GM19452 (cell line): ENCODE data around the gene GHDC.

Experiments used
- ATAC-seq: cut with Tn5 transposase; IDR thresholded peaks from one replicate; pipeline ENCODE4 v1.9.1; 2021; ENCODE audit not compliant: unreplicated experiment

Gene GHDC

DNA sequence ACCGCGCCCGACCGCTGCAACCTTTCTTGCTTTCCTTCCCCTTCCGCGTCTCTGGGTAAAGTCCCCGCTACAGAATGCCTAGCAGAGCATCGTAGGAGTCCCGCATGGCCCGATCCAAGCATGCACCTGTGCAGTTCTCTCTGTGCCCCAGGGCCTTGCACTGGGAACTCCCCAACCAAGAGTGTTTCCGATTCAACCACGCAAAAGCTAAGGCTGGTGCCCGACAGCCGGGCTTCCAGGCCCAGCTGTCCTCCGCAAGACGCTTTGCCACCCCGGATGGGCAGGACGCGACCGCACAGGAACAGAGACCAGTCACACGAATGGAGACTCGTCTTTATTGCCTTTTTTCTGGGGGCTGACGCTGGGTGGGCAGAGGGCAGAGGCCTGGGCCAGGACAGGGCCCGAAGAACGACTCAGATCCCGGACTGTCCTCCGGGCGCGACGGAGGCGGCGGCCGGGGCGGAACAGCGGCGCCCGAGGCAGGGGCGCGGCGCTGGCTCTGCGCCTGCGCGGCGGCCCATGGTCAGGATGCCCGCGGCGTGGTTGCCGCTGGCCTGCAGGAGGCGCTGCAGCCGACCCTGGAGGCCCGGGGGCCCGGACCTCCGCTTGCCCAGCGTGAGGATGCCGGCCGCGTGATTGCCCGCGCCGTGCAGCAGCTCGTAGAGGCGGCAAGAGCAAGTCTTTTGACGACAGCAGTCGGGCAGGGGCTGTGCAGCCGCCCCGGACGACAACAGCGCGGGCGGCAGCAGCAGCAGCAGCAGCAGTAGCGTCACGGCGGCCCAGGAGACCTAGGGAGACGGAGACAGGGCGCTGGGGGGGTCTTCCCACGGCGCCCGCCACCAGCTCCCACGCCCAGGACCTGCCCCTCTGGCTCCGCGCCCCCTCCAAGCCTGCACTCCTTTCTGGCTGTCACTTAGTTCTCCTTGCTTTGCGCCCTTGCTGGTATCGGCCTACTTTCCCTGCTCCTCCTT lies 10.3 kb downstream of the GHDC start:
- ATAC-seq, result peak; percentile 55

DNA sequence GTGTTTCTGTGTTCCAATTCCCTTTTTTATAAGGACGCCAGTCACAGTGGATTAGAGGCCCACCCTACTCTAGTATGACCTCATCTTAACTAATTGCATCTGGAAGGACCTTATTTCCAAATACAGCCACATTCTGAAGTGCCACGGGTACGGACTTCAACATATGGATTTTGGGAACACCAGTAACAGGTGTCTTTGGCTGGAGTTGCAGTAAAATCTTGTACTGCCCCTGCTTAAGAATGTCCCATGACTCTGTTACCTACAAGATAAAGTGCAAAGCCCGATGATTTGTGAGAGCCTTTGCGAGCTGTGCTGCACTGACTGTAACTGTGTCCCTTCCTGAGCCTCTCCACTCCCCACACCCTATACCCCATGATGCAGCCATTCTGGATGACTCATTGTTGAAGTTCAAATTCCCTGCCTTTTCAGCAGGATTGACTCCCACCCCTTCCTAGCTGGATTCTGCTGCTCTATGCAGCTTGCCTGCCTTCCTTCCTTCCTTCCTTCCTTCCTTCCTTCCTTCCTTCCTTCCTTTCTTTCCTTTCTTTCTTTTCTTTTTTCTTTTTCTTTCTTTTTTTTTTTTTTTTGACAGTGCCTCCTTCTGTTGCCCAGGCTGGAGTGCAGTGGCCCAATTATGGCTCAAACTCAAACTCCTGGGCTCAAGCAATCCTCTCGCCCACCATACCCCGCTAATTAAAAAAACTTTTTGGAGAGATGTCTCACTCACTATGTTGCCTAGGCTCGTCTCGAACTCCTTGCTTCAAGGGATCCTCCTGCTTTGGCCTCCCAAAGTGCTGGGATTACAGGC lies 11.2 kb downstream of the GHDC start:
- ATAC-seq, result no peak

DNA sequence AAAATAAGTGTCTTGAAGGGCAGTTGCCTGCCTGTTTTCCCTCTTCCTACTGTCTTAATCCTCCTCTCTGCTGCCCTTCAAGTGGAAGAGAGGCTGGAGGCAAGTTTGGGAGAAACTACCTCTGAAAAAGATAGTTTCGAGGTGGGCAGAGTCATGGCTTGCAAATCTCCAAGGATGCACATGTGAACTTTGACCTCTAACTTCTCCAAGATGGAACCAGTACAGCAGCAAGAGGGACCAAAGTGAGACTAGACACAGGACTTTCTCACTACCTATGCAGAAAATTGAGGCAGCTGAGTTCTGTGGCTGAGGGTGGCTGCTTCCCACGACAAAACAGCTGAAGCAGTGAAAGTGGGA lies 12.5 kb downstream of the GHDC start:
- ATAC-seq, result no peak

DNA sequence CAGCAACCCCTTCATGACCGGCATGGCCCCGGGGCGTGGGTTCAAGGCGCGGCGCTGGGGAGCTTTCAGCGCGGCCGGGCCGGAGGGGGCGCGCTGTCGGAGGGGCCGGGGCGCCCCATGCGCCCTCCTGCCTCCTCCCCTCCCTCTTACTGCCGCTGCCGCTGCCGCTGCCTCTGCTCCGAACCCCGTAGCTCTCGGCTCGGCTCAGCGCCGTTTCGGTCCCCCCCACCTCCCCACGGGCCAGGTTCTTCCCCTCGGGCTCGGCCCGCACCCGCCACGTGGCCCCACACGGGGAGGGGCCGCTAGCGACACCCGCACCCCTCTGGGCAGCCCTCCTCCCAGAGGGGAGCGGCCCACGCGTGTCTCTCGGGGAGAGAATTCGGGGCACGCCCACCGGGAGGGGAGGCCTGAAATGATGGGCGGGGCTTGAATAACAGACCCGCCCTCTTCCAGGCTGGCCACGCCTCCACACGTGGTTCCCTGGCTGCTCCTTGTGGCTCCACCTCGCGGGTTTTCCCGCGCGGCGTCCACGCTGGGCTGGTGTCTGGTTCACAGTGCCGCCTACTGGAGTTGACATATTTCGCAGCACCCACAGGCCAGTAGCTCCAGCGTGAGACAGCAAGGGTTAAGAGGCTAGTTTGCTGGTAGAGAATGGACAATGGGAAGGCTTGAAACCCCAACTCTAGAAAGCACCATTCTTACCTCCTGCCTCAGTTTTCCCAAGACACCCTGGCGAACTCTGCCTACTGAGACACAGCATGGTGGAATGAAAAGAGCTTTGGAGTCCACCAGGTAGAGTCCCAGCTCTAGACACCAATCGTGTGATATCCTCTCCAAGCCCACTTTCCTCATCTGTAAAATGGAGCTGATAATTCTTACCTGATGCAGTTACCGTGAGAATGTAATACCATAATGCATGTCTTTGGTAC lies 13.1 kb downstream of the GHDC start, which contains the start of gene KCNH4:
Gene KCNH4, minus strand, starts transcription at position 221 of the 929 bp plus-strand sequence. Its CDS starts 197 bp downstream, at position 24.
- no peak for ATAC-seq

DNA sequence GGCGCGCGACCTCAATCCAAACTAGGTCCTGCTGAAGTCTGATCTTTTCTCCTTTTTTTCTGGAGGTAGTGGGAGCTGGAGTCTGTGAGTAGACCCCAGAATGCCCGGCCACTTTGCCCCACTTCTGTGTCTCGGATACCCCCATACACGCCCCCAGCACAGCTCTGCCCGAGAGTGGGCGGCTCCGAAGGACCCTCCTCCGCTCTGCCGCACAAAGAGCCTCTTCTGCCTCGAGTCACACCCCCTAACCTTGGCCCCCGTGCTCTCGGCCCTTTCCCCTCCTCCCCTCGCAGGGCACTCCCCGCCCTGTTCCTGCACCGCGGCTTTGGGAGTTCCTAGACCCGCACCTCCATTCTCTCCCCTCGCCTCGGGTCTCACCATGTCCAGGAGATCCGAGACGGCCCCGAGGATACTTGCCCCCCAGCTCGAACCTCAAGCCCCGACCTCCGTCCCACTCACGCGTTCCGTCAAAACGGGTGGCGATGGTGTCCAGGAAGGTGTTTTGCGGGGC lies 13.8 kb downstream of the GHDC start:
- ATAC-seq, result no peak

DNA sequence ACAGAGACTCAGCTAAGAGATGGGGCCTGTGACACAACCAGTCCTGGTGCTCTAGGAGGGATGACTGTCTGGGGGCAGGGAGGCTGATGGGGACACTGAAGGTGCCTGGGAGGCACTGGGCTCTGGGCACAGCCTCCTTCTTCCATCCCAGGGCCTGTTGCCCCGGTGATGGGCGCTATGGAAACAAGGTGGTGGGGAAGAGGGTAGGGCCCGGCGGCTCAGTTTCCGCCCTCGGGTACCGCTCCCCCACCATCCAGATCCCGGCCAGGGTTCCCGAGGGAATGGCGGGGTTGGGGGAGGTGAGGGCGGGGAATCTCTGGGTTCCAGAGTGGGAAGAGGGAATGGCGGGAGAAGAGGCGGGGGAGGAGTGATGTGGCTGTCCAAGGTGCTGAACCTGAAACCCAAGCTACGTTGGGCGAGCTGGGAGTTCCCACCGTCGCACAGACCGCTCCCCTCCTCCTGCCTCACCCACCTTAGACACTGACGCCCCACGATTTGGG lies 14.3 kb downstream of the GHDC start:
- no peak for ATAC-seq

DNA sequence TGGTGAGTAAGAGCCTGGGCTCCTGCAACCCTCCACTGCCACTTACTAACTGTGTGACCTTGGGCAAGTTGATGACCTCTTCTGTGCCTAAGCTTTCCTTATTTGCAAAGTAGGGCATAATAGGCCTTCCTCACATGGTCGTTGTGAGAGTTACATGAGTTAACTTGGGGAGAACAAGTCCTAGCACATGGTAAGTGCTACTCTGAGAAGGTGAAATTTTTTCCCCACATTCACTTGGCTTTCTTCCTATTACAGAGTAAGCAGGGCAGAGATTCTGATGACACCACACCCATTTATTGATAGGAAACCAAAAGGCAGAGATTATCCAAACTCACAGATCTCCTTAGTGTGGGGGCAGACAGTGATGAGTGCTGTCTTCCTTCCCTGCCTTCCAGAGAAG lies 15.0 kb downstream of the GHDC start:
- ATAC-seq, result no peak

DNA sequence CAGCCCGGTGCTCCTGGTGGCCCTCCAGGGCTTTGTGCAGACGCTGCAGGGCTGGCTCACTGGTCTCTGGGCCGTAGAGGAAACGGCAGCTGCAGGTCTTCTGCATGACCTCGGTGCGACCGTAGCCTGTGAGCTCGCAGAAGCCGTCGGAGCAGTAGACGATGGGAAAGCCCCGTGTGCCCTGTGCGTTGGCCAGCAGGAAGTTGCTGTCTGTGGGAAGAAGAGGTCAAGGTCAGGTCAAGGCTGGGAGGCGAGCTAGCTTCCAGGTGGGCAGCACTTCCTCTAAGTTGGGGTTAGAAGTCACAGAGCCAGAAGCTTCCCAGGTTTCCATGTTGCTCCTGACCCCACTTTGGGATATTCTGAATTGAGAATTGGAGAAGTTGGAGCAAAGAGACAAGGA lies 15.5 kb downstream of the GHDC start:
- no peak for ATAC-seq

DNA sequence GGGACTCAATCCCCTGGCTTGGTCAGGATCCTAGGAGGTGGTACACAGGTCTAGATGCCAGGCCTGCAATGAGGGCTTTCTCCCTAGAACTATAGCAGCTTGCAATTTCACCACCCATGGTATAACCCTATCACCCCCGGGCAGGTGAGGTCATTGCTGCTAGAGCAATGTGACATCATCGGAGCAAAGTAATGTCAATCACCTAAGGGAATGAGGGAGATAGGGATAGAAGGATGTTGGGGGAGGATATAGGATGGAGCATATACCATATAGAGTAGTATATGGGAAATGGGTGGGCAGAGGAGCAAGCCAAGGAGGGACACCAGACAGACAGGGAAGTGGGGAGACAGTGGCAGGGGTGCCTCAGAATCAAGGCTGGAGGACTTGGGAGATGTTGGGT lies 16.6 kb downstream of the GHDC start:
- no peak for ATAC-seq

DNA sequence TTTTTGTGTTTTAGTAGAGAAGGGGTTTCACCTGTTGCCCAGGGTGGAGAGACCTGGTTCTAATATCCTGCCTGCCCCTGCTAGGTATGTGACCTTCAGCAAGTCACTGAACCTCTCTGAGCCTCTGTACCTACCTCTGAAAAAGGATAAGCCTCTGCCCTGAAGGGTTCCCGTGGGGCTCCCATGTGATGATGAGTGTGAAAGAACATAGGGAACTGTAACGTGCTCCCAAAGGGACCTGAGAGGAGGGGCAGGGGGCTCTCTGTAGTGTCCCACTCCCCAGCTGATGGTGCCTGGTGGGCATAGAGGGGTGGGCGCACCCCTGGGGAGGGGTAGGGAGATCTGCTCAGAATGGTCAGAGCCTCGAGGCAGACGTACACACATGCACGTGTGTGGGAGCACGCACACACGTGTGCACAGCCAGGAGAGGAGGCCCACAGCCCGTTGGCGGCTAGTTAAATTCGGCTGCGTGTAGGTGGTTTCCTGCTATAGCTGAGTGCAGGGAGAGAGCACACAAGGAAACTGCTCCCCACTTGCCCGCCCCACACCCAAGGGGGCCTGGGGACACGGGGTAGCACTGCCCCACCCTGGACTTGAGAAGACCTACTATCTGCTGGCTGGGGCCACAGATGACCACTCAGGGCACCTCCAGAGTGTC lies 20.0 kb downstream of the GHDC start:
- no peak for ATAC-seq

DNA sequence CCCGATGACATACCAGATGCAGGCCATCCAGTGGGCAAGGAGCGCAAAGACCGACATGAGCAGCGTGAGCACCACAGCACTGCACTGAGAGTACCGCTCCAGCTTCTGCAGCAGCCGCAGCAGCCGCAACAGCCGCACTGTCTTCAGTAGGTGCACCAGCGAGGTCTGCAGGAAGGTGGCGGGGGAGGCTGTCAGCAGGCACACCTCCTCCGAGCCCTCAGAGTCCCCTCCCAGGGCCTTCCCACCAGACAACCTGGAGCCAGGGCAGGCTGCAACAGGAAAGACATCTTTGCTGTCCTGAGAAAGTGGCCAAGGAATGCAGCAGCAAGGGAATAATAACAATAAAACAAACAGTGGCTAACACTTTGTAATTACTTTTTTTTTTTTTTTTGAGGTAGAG lies 22.5 kb downstream of the GHDC start:
- ATAC-seq, result no peak

DNA sequence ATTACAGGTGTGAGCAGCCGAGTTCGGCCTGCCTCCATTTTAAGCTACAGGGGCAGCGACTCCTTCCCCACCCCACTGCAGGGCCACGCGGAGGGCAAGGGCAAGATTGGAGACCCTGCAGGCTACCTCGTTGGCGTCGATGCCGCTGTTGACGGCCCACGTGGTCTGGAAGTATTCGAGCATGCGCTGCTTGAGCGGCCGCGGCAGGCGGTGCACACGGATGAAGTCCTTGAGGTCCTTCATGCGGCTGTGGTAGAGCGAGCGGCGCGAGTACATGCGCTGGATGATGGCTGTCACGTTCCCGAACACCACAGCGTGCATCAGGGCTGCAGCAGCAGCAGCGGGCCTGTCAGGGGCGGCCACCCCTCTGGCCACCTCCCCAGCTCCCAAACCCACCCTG lies 24.9 kb downstream of the GHDC start:
- no peak for ATAC-seq

DNA sequence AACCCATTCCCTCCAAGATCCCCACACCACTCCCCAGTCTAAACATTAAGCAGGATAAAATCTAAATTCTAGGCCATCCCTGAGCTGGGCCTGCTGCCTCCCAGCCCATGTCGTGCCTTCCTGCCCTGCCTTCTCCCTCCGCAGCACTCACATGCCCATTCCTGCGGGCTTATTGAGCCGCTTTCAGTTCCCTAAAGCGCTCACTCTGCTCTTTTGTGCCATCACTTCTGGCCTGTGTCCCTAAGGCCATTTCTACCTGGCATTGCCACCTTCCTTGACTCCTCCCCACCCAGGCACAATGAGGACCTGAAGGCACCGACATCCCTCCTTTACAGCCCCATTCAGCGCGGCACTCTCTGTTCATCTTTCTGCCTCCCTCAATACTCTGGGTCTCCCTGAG lies 26.5 kb downstream of the GHDC start:
- no peak for ATAC-seq

DNA sequence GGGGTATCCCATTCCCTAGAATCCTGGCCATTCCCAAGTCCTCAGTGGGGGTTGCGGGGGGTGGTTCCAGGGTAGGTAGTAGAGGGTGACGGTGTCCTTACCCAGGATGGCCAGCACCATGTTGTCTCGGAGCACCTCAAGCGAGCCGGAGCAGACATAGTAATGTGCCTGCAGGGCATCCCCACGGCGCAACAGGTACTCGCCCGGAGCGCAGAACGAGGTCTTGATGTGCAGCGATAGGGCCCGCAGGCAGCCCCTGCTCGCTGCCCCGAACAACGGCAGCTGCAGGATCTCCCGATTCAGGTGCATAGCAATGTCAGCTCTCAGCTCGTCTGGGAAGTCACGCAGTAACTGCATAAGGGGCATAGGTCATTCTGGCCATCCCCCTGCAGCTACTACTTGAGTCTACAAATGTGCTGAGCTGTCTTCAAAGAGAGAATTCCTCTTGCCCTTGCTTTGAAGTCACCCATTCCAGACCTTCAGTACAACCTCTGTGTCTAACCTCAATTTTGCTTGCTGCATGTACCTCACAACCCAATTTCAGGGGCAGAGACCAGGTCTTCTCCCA lies 28.0 kb downstream of the GHDC start:
- no peak for ATAC-seq

DNA sequence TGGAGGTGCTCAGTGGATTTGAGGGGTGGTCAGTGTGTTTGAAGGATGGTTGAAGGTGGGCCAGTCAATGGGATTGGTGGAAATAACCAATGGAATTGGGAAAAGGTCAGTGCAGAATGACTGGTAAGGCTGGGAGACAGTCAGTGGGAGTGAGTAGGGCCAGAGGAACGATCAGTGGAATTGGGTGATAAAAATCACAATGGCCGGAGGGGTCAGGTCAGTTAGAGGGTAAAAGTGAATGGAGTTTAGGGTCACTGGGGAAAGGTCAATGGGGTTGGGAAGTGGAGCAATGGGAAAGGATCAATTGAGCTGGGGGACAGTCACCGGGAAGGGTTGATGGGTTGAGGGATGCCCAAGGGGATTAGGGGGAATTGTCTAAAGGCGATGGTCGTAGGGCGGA lies 28.5 kb downstream of the GHDC start:
- no peak for ATAC-seq

DNA sequence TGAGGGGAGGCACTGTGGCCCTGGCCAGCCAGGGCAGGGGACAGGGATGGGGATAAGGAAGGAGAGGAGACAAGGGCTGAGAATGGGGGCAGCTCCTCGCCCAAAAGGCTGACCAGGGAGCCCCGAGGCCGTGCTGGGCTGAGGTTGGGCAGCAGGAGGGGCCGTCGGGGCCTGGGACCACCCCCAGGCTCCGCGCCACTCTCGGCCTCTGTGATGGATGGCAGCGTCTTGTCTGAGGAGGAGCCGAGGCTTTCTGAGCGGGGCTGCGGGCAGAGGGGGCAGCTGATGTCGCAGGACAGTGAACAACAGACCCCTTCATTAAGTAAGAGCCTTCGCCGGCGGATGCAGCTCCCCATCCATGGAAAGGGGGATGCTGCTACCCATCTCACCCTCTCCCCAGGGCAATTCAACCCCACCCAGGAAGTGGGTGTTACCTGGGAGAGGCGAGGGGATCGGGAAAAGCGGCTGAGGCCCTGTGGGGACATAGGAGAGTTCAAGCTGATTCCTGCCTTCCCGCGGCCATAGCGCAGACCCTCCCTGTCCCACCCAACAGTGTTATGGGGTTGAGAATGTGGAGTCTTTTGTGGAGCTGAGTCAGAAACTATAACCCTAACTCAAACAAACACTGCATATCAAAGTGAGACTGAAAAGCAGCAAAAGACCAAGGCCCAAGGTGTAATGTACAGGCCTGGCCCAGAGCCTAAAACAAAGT lies 30.4 kb downstream of the GHDC start:
- no peak for ATAC-seq

DNA sequence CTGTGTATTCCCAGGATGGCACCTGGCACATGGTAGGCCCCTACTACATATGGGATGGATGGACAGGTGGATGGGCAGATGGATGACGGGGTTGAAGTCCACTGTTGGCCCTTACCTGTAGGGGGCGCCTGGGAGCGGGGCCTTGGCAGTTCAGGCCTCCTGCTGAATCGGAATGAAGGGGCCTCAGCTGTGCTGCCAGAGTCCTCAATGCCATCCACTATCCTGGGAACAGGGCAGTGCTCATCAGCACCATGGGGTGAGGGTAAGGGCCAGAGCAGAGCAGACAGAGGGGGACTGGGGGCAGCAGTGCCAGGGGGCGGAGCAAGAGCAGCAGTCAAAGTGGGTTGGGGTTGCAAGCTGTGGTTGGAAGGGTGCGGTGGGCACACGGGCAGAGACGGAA lies 31.2 kb downstream of the GHDC start:
- no peak for ATAC-seq

DNA sequence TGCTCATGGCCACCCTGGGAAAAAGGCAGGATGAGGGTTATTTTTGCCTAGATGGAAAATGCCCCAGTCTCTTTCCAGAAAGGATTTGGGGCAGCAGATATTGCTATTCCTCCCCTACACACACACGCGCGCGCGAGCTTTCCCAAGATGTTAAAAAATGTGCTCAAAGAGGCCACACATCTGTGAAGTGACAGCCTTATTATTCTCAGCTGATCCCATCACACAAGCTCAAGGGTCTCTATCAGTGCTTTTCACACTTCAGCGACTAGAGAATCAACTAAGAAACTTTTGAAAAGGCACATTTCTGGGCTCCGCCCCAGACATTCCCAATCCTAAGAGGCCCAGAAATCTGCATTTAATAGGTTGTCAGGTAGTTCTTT lies 33.8 kb downstream of the GHDC start:
- no peak for ATAC-seq
